NOMO-1 (cell line): Measurements from ENCODE around the gene TUBGCP3.

Experiments used
- DNase-seq, 2 experiments: peaks; one replicate each; lab custom pipeline; 2025; ENCODE audit not compliant: unreplicated experiment in 2 of 2; lab: John Stamatoyannopoulos, UW

TUBGCP3 gene

GRCh38 chr13:112444416-112445399, 143.2 kb downstream of the TUBGCP3 start:
- no peak for DNase-seq

- peak; percentile 7 to 22 for DNase-seq
These were observed 144.0 kb downstream of the TUBGCP3 start for GRCh38 chr13:112443995-112444311.

GRCh38 chr13:112443191-112443994, 144.6 kb downstream of the TUBGCP3 start:
- no peak for DNase-seq

GRCh38 chr13:112442483-112443090, 145.4 kb downstream of the TUBGCP3 start:
- no peak for DNase-seq

- DNase-seq = no peak
These were observed 146.1 kb downstream of the TUBGCP3 start for GRCh38 chr13:112441779-112442310.

- DNase-seq = no peak
These were observed 146.7 kb downstream of the TUBGCP3 start for GRCh38 chr13:112441226-112441625.

- DNase-seq = no peak
These were observed 149.4 kb downstream of the TUBGCP3 start for GRCh38 chr13:112438515-112438914.

GRCh38 chr13:112438094-112438493, 149.9 kb downstream of the TUBGCP3 start:
- DNase-seq = no peak

GRCh38 chr13:112435973-112436372, 152.0 kb downstream of the TUBGCP3 start:
- no peak for DNase-seq
